ENCODE measurements around the gene NPVF. TPM values are rescaled to one million over a fixed set of nuclear protein-coding genes. Genes with fewer than 3 reads are reported as not detected.

NPVF gene
- total RNA-seq, 1 experiment from 2014 or later: not detected

DNA sequence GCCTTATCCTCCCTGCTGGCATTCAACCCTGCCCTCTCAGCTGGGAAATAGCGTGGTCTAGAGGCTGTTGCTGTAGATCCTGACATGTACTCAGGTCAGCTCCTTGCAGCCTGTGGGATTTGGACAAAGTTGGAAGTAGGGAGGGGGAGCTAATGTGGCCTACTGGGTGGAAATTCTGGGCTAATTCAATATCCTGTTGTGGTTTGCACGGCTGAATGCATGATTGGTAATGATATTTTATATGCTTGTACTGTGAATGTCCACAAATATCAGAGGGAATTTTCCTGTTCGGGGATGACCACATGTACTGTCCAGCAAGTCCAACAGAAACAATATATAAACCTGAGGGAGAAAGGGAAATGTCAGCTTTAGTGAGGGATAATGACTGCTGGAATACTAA is 22.1 kb upstream of the NPVF start:
- Mint-ChIP-seq H3K4me3 (no peak overlapping the region), H3K27ac (no peak overlapping the region), H3K9me3 (peaks cover 0 to 3% of the 10 kb centered on the region in 2 experiments; a peak in 1 of 5 replicates), H3K4me1 (peaks cover 0 to under 1% of the 10 kb centered on the region in 2 experiments; a peak in 2 of 4 replicates), H3K36me3 (ENCODE audit: insufficient read depth in 1 of 3, low read depth in 3 of 3) (no peaks in the 10 kb centered on the region), H3K27me3 (ENCODE audit: low read depth) (peaks cover 40% of the 10 kb centered on the region)
- H3K79me1 ChIP-seq (ENCODE audit: insufficient read depth, low read depth, low read length, poor library complexity, severe bottlenecking): no peaks in the 10 kb centered on the region
- DNase-seq: no peak
- TF ChIP-seq CTCF (conservative IDR thresholded peaks at IDR 0.05): no peak
- H3K4ac ChIP-seq (ENCODE audit: low read depth, low read length): no peak overlapping the region
- H4K5ac ChIP-seq (ENCODE audit: insufficient read length, low read depth, low read length): no peak overlapping the region
- no peak overlapping the region for H3K18ac ChIP-seq (ENCODE audit: insufficient read length, low read depth, low read length)
- no peak overlapping the region for H2BK12ac ChIP-seq (ENCODE audit: insufficient read length, low read depth, low read length)
- H3K79me2 ChIP-seq (ENCODE audit: insufficient read depth, low read length): no peaks in the 10 kb centered on the region
- no peaks in the 10 kb centered on the region for H4K20me1 ChIP-seq (ENCODE audit: control insufficient read depth, insufficient read depth, insufficient read length)
- H2BK20ac ChIP-seq (ENCODE audit: low read depth, low read length, poor library complexity, severe bottlenecking): no peak overlapping the region
- no peak overlapping the region for H2BK5ac ChIP-seq (ENCODE audit: insufficient read length, low read length)
- WGBS (ENCODE audit: extremely low coverage, insufficient read length, low lambda C conversion rate): no CpG with 5 or more reads among the region's 3 CpGs
- H3K9me3 ChIP-seq (ENCODE audit: control insufficient read depth, low read depth, low read length): no peaks in the 10 kb centered on the region
- no peak overlapping the region for H3K23ac ChIP-seq (ENCODE audit: insufficient read length, low read depth, low read length)
- H2AFZ ChIP-seq (ENCODE audit: low read length): no peak overlapping the region
- H3K27ac ChIP-seq (ENCODE audit: insufficient read length, low read depth, low read length): no peak overlapping the region
- no peak overlapping the region for H3K14ac ChIP-seq (ENCODE audit: insufficient read depth, low read length)
- H2AK5ac ChIP-seq (ENCODE audit: insufficient read length, low read length): no peak overlapping the region
- H2BK120ac ChIP-seq (ENCODE audit: low read depth, low read length, poor library complexity, severe bottlenecking): no peak overlapping the region
- H3T11ph ChIP-seq (ENCODE audit: low read length): no peak overlapping the region
- H3K9ac ChIP-seq (ENCODE audit: extremely low read depth, insufficient read length, low read length): no peak overlapping the region
- no peaks in the 10 kb centered on the region for H3K23me2 ChIP-seq (ENCODE audit: insufficient read length, low read depth, low read length, poor library complexity, severe bottlenecking)
- H2BK15ac ChIP-seq (ENCODE audit: low read depth, low read length): no peak overlapping the region
- H3K4me1 ChIP-seq (ENCODE audit: insufficient read depth, low read length): no peaks in the 10 kb centered on the region
- no peak overlapping the region for H4K91ac ChIP-seq (ENCODE audit: insufficient read length, low read depth, low read length)
- no peak overlapping the region for H3K56ac ChIP-seq (ENCODE audit: insufficient read length, low read depth, low read length)
- no peak overlapping the region for H3K4me2 ChIP-seq (ENCODE audit: insufficient read depth, insufficient read length, low read length)
- H3K27me3 ChIP-seq (ENCODE audit: insufficient read depth, low read length): no peaks in the 10 kb centered on the region
- H4K8ac ChIP-seq (replicated peaks; ENCODE audit: insufficient read length, low read depth, low read length): no peak overlapping the region
